Kidney (tissue), 14 donors: ENCODE data around the gene MEFV. TPM values are rescaled to one million over a fixed set of nuclear protein-coding genes. Genes with fewer than 3 reads are reported as not detected.

Source experiments
- DNase-seq, 5 donors: peaks; one replicate each; pipeline ENCODE4 v3.0.0-alpha.2; 2013 to 2020
- FAIRE-seq: peaks from 2 replicates; lab custom pipeline; 2012; peaks lifted over from hg19 to GRCh38; lab: Jason Lieb, UNC
- H3K27ac ChIP-seq, 2 donors: one replicate each; pipeline ENCODE4 v1.7.0; 2013; ENCODE audit warnings: low read depth in 2 of 2, low read length in 2 of 2, inconsistent platforms in 1 of 2
- H3K27me3 ChIP-seq: one replicate; pipeline ENCODE4 v1.7.1; 2013; ENCODE audit warnings: low read length, inconsistent platforms; ENCODE audit not compliant: control insufficient read depth, insufficient read depth
- H3K36me3 ChIP-seq, 3 donors: one replicate each; pipeline versions ENCODE4 v1.7.0 to v1.7.1; 2013; ENCODE audit warnings: low read length in 3 of 3, control low read depth in 1 of 3, inconsistent platforms in 1 of 3; ENCODE audit not compliant: insufficient read depth in 3 of 3, control insufficient read depth in 2 of 3
- H3K4me1 ChIP-seq, 3 donors: one replicate each; pipeline versions ENCODE4 v1.7.0 to v1.7.1; 2013; ENCODE audit warnings: low read length in 3 of 3, inconsistent platforms in 1 of 3, low read depth in 1 of 3; ENCODE audit not compliant: control insufficient read depth in 2 of 3, insufficient read depth in 2 of 3
- H3K4me3 ChIP-seq, 3 donors: one replicate each; pipeline versions ENCODE4 v1.7.0 to v1.8.1; 2013; ENCODE audit warnings: low read length in 3 of 3, control low read depth in 1 of 3, inconsistent platforms in 1 of 3
- H3K9ac ChIP-seq, 3 donors: one replicate each; pipeline versions ENCODE4 v1.7.0 to v1.7.1; 2013; ENCODE audit warnings: low read length in 3 of 3, control low read depth in 1 of 3, inconsistent platforms in 1 of 3
- H3K9me3 ChIP-seq, 3 donors: one replicate each; pipeline versions ENCODE4 v1.7.0 to v1.7.1; 2013; ENCODE audit warnings: low read length in 3 of 3, control low read depth in 1 of 3, inconsistent platforms in 1 of 3; ENCODE audit not compliant: control insufficient read depth in 2 of 3, insufficient read depth in 1 of 3
- CTCF ChIP-seq: IDR thresholded peaks from 3 replicates; pipeline ENCODE4 v1.5.1; 2012; ENCODE audit warnings: mild to moderate bottlenecking, moderate library complexity, borderline replicate concordance; ENCODE audit not compliant: insufficient read depth; ENCODE audit errors: extremely low read depth
- intact Hi-C: fragments of 100-400 bp; cut with DNase I; formaldehyde crosslinking; loops from one replicate; pipeline ENCODE4 v1.11.1; 2022
- polyA plus RNA-seq: library from polyadenylated mRNA; stranded (reverse); fragments of 350-450 nt; fragmentation: Illumina TruSeq; extraction: RNeasy Lipid Tissue Mini Kit (QIAGEN cat#74804); gene quantifications from one replicate; pipeline ENCODE4 v1.2.3, GENCODE V29; 2014; ENCODE audit warnings: low read depth, low replicate concordance; ENCODE audit not compliant: insufficient read depth
- total RNA-seq: library from RNA; stranded (reverse); fragmentation: NEBNext Ultra II Directional; extraction: Animal tissue kit (Norgen Biotek cat#: 25700); gene quantifications from one replicate; pipeline ENCODE4 v1.2.1, GENCODE V29; 2021
- donor health status: control.
- donor health status: control.
- donor health status: control.
- donor health status: control.
- donor health status: control.
- donor health status: DM: yes; HTN: yes; CAD: no.
- donor health status: Normal renal cell carcinoma (clear cell type).

Gene MEFV
- total and polyA plus RNA-seq, 2 donors from 2014 or later, result 4.1 TPM; not detected in 1

- Histone ChIP-seq H3K4me1 (no peaks in the 10 kb centered on the region), H3K27me3 (no peaks in the 10 kb centered on the region), H3K27ac (no peak overlapping the region), H3K36me3 (no peaks in the 10 kb centered on the region), H3K4me3 (no peak overlapping the region), H3K9ac (no peak overlapping the region), H3K9me3 (no peaks in the 10 kb centered on the region)
- intact Hi-C loops, result no loop called here
- DNase-seq, result no peak
- FAIRE-seq, result no peak
- TF ChIP-seq CTCF, result no peak
Observed at GRCh38 chr16:3252967-3253366, 3.5 kb downstream of the MEFV start.

DNA sequence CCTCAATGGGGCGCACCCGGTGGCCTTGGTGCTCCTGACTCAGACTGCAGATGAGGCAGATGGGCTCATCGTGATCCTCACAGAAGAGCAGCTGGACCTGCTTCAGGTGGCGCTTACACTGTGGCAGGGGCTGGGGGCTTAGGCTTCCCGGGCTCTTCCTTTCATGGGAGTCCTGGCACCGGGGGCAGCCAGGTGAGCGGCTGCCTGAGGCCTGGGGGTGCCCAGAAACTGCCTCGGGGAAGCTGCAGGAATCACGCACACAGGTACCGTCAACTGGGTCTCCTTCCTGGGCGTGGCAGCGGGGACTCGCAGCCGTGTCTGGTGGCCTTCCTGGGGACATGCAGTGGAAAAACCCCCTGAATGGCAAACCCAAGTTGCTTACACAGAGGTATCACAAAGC is 7.0 kb downstream of the MEFV start:
- Histone ChIP-seq H3K36me3 (no peaks in the 10 kb centered on the region), H3K9ac (no peak overlapping the region), H3K9me3 (no peaks in the 10 kb centered on the region), H3K4me3 (no peak overlapping the region), H3K27me3 (no peaks in the 10 kb centered on the region), H3K27ac (no peak overlapping the region), H3K4me1 (no peaks in the 10 kb centered on the region)
- intact Hi-C loops, result no loop called here
- no peak for TF ChIP-seq CTCF
- FAIRE-seq, result no peak
- peak in 1 of 5 donors; percentile 50 for DNase-seq

GRCh38 chr16:3249020-3249419 is 7.4 kb downstream of the MEFV start:
- Histone ChIP-seq H3K9me3 (no peaks in the 10 kb centered on the region), H3K9ac (no peak overlapping the region), H3K4me3 (no peak overlapping the region), H3K27me3 (no peaks in the 10 kb centered on the region), H3K36me3 (no peaks in the 10 kb centered on the region), H3K27ac (no peak overlapping the region), H3K4me1 (no peaks in the 10 kb centered on the region)
- intact Hi-C loops, result no loop called here
- TF ChIP-seq CTCF, result no peak
- FAIRE-seq (no peak), DNase-seq (peak in 1 of 5 donors; percentile 18)

GRCh38 chr16:3248596-3248995 is 7.8 kb downstream of the MEFV start:
- Histone ChIP-seq H3K4me3 (no peak overlapping the region), H3K36me3 (no peaks in the 10 kb centered on the region), H3K27me3 (no peaks in the 10 kb centered on the region), H3K4me1 (no peaks in the 10 kb centered on the region), H3K27ac (no peak overlapping the region), H3K9ac (no peak overlapping the region), H3K9me3 (no peaks in the 10 kb centered on the region)
- DNase-seq (peak in 1 of 5 donors; percentile 42), FAIRE-seq (no peak)
- TF ChIP-seq CTCF, result no peak
- intact Hi-C loops, result no loop called here
